Nephron progenitor cell (in vitro differentiated cells): ENCODE data around the gene ATP6V1C2.
A peak's percentile ranks its signal among the peaks of the same experiment; 100 is the strongest.
"Not testable (repeated sequence)": the region's sequence is repeated elsewhere in the genome, so short reads cannot be mapped to it uniquely, and the experiment has no call there.

Source experiments
- DNase-seq: peaks from one replicate; pipeline ENCODE4 v3.0.0; 2021
- H3K27ac Mint-ChIP-seq: 2 replicates; pipeline ENCODE4 v1.8.0; 2021; ENCODE audit warnings: mild to moderate bottlenecking, moderate library complexity, mixed read lengths
- H3K27me3 Mint-ChIP-seq: 2 replicates; pipeline ENCODE4 v1.8.0; 2021; ENCODE audit warnings: mild to moderate bottlenecking, low read depth, mixed read lengths; ENCODE audit not compliant: poor library complexity
- H3K36me3 Mint-ChIP-seq: 2 replicates; pipeline ENCODE4 v1.8.0; 2021; ENCODE audit warnings: low read depth, mixed read lengths
- H3K4me1 Mint-ChIP-seq: 2 replicates; pipeline ENCODE4 v1.8.0; 2021; ENCODE audit warnings: mixed read lengths
- H3K4me3 Mint-ChIP-seq: 2 replicates; pipeline ENCODE4 v1.8.0; 2021; ENCODE audit warnings: mild to moderate bottlenecking, moderate library complexity, mixed read lengths
- H3K9me3 Mint-ChIP-seq: 2 replicates; pipeline ENCODE4 v1.8.0; 2021; ENCODE audit warnings: mild to moderate bottlenecking, moderate library complexity, mixed read lengths
- CTCF ChIP-seq: fragments of 200-600 bp; sonication (generic); IDR thresholded peaks from 2 replicates; pipeline ENCODE4 v1.5.0; 2021; ENCODE audit warnings: antibody characterized with exemption

ATP6V1C2 gene

DNA sequence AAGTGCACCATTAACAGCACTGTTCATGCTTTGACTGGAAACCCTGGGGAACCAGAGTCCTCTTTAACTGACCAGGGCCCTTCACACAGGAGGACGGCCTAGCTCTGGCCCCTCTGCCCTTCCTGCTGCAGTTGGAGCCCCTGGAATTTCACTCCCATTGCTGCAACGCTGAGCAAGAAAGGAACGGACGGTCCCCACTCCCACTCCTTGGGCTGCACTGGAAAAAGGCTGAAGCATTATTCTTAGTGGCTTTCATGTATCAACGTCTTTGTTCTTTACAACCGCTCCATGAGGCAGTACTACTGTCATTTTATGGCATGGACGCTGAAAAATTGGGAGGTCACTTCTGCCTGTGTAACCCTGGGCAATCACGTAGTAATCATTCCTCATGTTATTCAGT lies 81.2 kb downstream of the ATP6V1C2 start:
- no peak for TF ChIP-seq CTCF
- Mint-ChIP-seq H3K4me3 (no peak overlapping the region), H3K27ac (peak overlapping the region; percentile 23), H3K4me1 (peaks cover 15% of the 10 kb centered on the region), H3K36me3 (peaks cover 55% of the 10 kb centered on the region), H3K27me3 (no peaks in the 10 kb centered on the region), H3K9me3 (peaks cover 24% of the 10 kb centered on the region)
- no peak for DNase-seq

DNA sequence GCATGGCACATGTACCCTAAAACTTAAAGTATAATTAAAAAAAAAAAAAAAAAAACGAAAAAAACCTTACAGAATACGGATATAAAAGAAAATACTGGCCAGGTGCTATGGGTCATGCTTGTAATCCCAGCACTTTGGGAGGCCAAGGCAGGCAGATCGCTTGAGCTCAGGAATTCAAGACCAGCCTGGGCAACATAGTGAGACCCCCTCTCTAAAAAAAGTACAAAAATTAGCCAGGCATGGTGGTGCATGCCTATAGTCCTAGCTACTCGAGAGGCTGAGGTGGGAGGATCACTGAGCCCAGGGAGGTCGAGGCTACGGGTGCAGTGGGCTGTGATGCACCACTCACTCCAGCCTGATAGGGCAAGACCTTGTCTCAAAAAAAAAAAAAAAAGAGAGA lies 84.6 kb downstream of the ATP6V1C2 start:
- H3K9me3 Mint-ChIP-seq, result peaks cover 24% of the 10 kb centered on the region
- peaks cover 36% of the 10 kb centered on the region for H3K4me1 Mint-ChIP-seq
- peaks cover 47% of the 10 kb centered on the region for H3K36me3 Mint-ChIP-seq
- not testable (repeated sequence) for H3K27me3 Mint-ChIP-seq, H3K27ac Mint-ChIP-seq, DNase-seq, H3K4me3 Mint-ChIP-seq

GRCh38 chr2:10806543-10806942 lies 85.1 kb downstream of the ATP6V1C2 start:
- H3K9me3 Mint-ChIP-seq, result peaks cover 24% of the 10 kb centered on the region
- no peak for DNase-seq
- peaks cover 47% of the 10 kb centered on the region for H3K36me3 Mint-ChIP-seq
- no peak overlapping the region for H3K4me3 Mint-ChIP-seq
- H3K27ac Mint-ChIP-seq, result no peak overlapping the region
- H3K27me3 Mint-ChIP-seq, result no peaks in the 10 kb centered on the region
- no peak for TF ChIP-seq CTCF
- H3K4me1 Mint-ChIP-seq, result peaks cover 42% of the 10 kb centered on the region

GRCh38 chr2:10810202-10811161 lies 89.1 kb downstream of the ATP6V1C2 start:
- H3K4me1 Mint-ChIP-seq, result peaks cover 47% of the 10 kb centered on the region
- H3K27me3 Mint-ChIP-seq, result no peaks in the 10 kb centered on the region
- H3K4me3 Mint-ChIP-seq, result peak overlapping the region; percentile 94
- peak overlapping the region; percentile 78 for H3K27ac Mint-ChIP-seq
- H3K9me3 Mint-ChIP-seq, result peaks cover 16% of the 10 kb centered on the region
- no peak for TF ChIP-seq CTCF
- H3K36me3 Mint-ChIP-seq, result peaks cover 30% of the 10 kb centered on the region
- DNase-seq, result no peak

DNA sequence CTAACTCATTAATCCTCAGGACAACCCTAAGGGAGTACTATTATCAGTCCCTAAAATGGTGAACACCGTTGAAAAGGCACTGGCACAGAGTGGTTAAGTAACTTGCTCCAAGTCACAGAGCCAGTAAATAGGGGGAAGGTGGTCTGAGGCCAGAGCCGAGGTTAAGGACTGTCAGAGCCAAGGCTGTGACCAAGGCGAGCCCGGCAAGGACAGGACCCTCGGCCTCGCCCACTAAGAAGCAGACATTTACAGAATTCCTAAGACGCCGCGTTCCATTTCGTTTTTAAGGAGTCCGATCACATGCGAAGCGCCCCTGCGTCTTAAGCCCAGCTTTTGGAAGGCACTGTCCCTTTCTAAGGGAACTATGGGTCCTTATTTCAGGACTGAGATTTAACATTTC lies 90.1 kb downstream of the ATP6V1C2 start:
- Mint-ChIP-seq H3K4me1 (peaks cover 47% of the 10 kb centered on the region), H3K9me3 (peaks cover 9% of the 10 kb centered on the region), H3K4me3 (peak overlapping the region; percentile 94), H3K27me3 (no peaks in the 10 kb centered on the region), H3K27ac (peak overlapping the region; percentile 80), H3K36me3 (peaks cover 22% of the 10 kb centered on the region)
- TF ChIP-seq CTCF, result no peak
- no peak for DNase-seq

- H3K9me3 Mint-ChIP-seq, result peaks cover under 1% of the 10 kb centered on the region
- H3K27me3 Mint-ChIP-seq, result peaks cover 6% of the 10 kb centered on the region
- H3K4me3 Mint-ChIP-seq, result peak within 1 kb of the TSS; percentile 94
- H3K4me1 Mint-ChIP-seq, result peaks cover 47% of the 10 kb centered on the region
- H3K27ac Mint-ChIP-seq, result peak within 1 kb of the TSS; percentile 95
- DNase-seq, result peak; percentile 99
- peaks cover 11% of the 10 kb centered on the region for H3K36me3 Mint-ChIP-seq
- TF ChIP-seq CTCF, result no peak
Measured at GRCh38 chr2:10812362-10813162, 91.1 kb downstream of the ATP6V1C2 start, which contains the start of gene PDIA6. TSS of gene PDIA6 (minus strand) at chr2:10812785. CDS start at chr2:10812696, 89 bp downstream.

DNA sequence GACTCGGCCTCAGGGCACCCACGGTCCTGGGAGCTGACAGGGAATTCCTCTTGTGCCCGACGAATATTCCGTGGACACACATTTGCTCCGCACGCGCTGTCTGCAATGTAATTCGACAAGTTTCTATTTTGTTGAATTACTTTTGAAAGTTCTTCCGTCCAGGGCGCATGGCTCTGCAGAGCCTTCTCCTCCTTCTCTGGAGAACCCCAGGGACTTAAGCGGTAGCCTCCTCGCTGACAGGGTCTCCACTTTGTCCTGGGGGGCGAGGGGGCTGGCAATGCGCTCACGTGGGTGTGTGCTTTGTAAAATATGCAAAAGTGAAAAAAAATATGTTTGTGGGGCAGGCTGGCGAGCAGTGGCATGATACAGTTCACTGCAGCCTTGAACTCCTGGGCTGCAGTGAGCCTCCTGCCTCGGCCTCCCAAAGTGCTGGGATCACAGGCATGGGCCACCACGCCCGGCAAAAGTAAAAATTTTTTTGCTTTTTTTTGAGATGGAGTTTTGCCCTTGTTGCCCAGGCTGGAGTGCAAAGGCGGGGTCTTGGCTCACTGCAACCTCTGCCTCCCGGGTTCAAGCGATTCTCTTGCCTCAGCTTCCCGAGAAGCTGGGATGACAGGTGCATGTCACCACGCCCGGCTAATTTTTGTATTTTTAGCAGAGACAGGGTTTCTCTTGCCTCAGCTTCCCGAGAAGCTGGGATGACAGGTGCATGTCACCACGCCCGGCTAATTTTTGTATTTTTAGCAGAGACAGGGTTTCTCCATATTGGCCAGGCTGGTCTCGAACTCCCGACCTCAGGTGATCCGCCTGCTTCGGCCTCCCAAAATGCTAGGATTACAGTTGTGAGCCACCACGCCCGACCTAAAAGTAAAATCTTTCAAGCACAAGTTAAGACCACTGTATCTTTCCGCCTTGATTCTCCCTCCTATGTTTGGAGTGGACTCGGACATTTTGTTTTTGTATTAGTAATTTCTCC lies 92.0 kb downstream of the ATP6V1C2 start:
- not testable (repeated sequence) for H3K27me3 Mint-ChIP-seq, DNase-seq, H3K27ac Mint-ChIP-seq, H3K9me3 Mint-ChIP-seq, H3K36me3 Mint-ChIP-seq
- H3K4me1 Mint-ChIP-seq, result peaks cover 42% of the 10 kb centered on the region
- H3K4me3 Mint-ChIP-seq, result peak overlapping the region; percentile 75
